ENCODE results near the gene GALNT15.

GALNT15 gene, protein sequence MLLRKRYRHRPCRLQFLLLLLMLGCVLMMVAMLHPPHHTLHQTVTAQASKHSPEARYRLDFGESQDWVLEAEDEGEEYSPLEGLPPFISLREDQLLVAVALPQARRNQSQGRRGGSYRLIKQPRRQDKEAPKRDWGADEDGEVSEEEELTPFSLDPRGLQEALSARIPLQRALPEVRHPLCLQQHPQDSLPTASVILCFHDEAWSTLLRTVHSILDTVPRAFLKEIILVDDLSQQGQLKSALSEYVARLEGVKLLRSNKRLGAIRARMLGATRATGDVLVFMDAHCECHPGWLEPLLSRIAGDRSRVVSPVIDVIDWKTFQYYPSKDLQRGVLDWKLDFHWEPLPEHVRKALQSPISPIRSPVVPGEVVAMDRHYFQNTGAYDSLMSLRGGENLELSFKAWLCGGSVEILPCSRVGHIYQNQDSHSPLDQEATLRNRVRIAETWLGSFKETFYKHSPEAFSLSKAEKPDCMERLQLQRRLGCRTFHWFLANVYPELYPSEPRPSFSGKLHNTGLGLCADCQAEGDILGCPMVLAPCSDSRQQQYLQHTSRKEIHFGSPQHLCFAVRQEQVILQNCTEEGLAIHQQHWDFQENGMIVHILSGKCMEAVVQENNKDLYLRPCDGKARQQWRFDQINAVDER

DNA sequence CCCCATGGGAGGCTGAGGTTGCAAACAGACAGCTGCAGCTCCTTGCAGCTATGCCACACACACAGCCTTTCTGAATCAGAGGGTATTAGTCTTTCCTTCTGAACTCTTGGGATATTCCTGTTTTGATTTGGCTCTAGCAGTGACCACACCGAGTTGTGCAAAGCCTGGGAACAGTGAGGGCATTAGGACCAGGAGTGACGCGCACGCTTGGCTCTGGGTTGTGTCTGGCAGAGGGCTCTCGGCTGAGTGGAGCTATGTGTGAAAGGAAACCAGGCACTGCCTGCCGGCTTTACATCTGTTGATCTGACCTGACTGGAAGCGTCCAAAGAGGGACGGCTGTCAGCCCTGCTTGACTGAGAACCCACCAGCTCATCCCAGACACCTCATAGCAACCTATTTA, at the start of gene GALNT15:
GALNT15 (plus strand) TSS at position 292 of the 400 bp plus-strand sequence. CDS start 472 bp downstream, outside the sequence.
- no peak for DNase-seq (ENCODE audit: low read depth in 1 of 2, low spot score in 1 of 2)

DNA sequence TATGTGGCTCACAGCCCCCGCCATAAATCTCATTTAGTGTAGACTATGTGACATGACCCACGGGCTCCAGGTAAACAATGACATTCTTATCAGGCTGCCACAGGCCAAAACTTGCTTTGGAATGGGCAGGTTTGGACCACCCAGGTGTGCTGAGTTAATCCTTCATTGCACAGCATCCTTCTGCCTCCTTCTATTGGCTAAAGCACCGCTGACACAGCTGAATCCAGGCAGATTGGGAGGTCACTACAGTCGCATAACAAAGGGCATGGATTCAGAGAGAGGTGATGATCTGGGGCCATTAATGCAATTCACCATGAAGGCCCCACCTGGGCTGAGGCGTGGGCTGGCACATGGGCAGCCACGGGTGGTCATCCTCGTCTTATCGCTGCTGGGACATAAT, 47.8 kb upstream of the GALNT15 start:
- no peak for DNase-seq (ENCODE audit: low read depth in 1 of 2, low spot score in 1 of 2)

DNA sequence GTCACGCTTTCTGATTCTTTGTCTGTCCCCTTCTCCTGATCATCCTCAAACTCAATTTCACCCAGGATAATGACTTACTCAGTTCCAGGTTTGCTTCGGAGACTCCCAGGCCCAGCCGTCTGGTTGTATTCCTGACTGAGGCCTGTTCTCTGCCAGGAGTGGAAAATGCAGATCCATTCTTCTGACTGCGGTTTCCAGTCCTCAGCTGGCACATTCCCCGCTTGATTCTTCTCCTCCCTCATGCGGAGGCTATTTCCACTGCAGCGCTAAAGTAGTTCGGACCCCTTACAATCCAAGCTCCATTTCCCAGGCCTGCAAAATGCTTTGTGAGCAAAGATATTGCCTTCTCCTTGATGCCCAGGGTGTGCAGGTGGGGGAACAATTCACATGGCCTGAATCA, 47.2 kb upstream of the GALNT15 start:
- DNase-seq (ENCODE audit: low read depth in 1 of 2, low spot score in 1 of 2): no peak

DNA sequence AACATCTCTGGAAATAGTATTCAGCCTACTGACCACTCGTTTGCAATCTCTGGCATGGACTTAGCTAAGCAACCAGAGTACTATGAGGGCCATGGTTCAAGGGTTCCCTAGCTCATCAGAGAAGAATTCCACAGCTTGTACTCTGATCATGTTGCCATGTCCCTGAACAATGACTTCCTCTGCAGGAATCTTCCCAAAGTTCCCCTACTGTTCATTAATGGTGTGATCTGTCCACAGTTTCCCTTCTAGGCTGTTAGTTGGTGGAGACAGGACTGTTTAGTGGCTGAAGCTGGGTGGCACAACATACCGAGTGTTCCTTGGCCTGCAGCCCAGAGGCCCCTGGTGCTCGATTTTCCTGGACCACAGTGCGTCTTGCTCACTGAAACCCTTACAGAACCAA, 44.4 kb upstream of the GALNT15 start:
- no peak for DNase-seq (ENCODE audit: low read depth in 1 of 2, low spot score in 1 of 2)

DNA sequence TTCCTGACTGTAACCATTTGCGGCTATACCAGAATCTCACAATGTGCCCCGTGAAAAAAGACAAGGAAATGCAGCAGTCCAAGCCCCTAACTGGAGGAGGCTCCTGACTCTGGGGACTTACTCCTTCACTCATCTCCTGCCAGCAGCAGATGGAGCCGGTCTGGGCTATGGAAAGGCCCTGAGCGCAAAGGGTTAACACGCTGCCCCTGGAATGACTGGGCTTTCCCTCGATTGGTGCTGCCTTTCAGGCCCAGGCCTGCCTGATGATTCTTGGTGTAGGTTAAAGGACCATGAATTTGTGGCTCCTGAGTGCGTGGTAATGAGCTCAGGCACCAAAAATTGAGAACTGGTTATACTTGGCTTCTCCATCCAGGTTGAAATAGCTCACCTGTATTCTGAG, 42.3 kb upstream of the GALNT15 start:
- no peak for DNase-seq (ENCODE audit: low read depth in 1 of 2, low spot score in 1 of 2)

DNA sequence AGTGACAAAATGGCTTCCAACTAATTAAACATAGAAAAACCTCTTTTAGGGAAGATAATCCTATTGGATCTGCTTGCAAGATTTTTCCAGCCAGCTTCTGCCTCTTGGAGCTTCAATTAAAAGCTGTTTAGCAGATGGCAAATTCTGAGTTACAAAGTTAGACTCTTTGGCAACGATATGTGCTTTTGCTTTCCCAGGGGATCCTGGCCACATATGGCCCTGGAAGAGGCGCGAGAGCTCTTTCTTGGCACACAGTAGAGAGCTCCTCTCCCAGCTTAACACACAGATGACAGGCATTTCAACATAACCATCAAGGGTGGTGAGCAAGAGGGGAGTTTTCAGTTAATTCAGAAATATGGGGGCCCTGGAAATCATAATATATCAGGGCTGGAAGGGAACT, 41.6 kb upstream of the GALNT15 start:
- DNase-seq (ENCODE audit: low read depth in 1 of 2, low spot score in 1 of 2): no peak

DNA sequence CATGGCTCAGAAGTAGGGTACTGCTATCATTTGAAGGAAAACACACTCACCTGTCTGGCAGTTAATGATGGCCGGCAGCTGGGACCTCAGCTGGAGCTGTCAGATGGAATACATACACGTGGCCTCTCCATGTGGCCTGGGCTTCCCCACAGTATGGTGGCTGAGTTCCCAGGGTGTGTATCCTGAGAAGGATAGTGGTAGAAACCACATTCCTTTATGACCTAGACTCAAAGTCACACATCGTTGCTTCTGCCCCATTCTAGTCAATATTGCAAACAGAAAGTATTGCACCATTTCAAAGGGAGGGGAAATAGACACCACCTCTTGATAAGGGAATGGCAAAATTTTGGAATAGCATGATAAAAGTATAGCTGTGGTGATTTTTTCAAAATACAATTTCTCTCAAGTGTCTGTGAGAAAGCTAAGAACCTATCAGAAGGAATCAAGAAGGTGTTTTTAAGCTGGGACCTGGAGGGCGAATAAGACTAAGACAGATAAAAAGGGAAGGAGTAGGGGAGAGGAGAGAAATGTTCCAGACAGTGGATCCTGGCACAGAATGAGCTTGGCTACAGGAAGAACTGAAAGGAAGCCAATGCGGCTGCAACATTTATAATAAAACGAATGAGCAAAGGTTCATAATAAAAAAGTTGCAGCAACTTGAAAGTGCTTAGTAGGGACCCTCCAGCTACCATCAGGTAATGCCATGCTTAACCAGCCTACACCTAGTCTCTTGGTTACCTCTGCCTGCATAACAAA, 40.1 kb upstream of the GALNT15 start:
- no peak for DNase-seq (ENCODE audit: low read depth in 1 of 2, low spot score in 1 of 2)

DNA sequence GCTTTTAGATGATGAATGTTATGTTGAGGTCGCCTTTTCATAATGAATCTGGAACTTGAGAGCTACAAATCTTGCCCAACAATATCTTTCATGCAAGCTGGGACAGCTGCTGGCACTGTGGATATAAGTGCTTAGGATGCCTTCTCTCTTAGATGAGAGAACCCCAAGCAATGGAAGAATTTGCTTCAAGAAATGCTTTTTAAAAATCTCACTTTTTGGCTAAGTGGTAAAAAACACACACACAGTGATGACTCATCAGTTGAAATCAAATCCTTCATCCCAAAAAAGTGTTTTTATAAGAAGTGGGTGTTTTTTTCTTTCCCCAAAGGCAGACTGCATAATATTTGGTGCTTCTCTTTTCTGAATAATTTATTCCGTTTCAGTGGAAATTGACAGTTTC, 38.4 kb upstream of the GALNT15 start:
- DNase-seq (ENCODE audit: low read depth in 1 of 2, low spot score in 1 of 2): no peak

DNA sequence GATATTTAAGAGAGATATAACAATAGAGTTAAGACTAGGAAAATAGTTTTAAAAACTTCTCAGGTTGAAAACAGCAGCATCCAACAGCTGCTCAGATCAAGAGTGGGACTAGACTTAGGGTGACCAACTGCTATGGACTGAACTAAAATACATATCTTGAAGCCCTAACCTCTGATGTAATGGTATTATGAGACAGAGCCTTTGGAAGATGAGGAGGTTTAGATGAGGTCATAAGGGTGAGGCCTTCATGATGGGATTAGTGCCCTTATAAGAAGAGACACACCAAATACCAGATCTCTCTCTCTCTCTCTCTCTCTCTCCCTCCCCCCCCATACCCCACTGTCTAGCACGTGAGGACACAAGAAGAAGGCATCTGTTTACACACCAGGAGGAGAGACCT, 37.4 kb upstream of the GALNT15 start:
- no peak for DNase-seq (ENCODE audit: low read depth in 1 of 2, low spot score in 1 of 2)

DNA sequence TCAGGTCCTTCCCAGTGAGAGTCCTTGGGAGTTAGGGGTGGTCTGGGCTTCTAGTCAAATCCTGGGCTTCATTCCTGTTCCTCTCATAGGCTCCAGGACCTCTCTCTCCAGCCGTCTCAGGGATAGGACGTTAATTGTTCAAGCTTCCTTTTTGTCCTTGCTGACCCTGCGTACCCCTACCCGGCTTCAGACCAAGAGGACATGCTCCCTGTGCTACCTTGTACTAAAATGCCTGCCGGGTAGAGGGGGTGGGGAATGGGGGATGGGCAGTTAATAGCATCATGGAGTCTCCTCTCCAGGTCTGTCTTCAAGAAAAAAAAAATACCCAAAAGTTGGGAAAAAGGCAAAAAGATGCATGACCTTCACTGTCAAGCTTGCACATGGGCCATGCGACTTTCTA, 36.5 kb upstream of the GALNT15 start:
- no peak for DNase-seq (ENCODE audit: low read depth in 1 of 2, low spot score in 1 of 2)

DNA sequence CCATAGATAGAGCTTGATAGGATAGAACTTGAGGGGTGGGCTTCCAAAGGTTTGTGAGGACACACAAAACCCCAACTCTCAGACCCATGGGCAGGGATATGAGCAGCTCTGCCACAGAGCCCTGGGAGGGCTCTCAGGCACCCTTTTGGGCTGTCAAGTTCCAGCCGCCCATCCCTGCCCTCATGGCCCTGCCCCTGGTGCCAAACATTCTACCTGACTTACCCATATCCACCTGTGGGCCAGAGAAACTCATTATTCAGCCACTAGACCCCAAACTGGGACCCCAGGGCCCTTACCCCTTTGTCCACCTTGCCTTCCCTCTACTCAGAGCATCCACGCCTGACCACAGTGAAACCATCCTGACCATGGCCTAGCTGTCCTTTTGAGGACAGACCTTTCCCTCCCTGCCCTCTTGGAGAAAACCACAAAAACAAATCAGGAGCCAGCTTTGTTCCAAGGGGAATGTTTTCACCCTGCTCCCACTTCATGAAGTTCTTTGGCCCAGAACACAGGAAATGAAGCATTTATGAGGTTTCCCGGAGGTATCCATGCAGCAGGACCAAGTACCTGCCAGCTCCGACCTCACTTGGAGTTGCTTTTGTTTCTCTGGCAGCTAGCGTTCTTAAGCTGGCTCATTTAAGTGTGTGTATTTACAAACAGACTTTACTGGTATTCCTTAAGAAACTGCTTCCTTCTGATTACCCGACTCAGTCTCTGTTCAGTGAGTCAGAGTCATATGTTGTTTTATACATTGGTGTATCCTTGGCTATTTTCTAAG, 34.2 kb upstream of the GALNT15 start:
- DNase-seq (ENCODE audit: low read depth in 1 of 2, low spot score in 1 of 2): no peak

DNA sequence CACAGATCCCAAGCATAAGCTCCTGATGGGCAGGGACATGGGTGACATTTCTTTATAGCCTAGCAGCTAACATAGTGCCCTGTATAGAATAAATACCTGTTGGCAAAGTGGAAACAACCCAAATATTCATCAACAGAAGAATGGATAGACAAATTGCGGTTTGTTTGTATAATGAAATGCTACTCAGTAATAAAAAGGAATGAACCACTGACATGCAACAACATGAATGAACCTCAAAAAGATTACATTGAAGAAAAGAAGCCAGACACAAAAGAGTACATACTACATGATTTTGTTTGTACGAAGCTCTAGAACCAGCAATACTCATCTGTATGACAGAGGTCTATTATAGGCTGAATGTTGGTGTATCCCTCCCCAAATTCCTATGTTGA, 33.6 kb upstream of the GALNT15 start:
- DNase-seq (ENCODE audit: low read depth in 1 of 2, low spot score in 1 of 2): no peak

DNA sequence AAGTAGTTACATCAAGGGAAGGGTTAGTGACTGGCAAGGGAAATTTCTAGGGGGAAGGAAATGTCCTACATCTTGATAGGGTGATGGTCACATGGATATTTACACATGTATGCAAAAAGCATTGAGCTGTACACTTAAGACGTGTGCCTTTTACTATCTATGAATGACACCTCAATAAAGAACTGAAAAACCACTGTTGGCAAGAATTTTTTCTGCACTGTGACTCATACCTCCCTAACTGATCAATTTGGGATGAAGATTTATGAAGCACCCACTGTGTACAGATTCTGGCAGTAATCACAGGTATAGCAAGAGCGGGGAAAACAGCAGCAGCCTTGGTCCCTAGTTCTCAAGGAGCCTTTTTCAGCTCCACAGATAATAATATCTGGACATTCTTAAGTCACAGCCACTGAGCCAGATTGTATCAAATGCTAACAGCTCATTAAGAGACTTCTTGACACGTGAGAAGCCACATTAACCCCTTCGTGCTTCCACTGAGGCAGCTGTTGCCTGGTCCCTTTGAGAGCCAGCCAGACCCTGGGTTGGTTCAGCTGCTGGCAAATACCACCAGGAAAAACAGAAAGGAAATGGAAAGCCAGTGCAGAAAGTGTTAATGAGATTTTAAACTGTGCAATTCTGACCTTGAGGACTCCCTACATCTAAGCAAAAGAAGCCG, 32.0 kb upstream of the GALNT15 start:
- DNase-seq (ENCODE audit: low read depth in 1 of 2, low spot score in 1 of 2): no peak

DNA sequence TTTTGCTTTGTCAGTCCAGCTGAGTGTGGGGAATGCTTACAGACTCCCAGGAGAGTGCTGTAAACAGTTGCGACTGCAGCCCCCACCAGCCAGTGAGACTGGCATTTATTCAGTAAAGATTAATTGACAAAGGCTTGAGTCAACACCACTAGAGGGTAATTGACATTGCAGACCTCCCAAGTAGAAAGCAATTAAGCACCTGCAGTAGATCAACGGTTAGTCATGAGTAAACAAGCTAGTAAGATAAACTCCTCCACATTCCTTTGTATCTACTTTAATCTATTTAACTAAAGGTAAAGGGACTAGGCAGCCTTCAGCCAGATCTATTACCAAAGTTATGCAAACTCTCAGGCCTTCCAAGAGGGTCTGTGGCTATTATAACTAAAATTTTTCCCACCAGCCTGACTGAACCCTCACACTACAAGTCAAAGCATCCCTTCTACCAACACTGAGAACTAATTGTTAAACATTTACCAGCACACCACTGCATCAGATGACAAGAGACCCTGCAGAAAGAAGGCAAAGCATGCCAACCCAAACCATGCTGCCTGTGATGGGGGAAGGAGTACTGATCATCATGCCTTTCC, 30.5 kb upstream of the GALNT15 start:
- no peak for DNase-seq (ENCODE audit: low read depth in 1 of 2, low spot score in 1 of 2)

DNA sequence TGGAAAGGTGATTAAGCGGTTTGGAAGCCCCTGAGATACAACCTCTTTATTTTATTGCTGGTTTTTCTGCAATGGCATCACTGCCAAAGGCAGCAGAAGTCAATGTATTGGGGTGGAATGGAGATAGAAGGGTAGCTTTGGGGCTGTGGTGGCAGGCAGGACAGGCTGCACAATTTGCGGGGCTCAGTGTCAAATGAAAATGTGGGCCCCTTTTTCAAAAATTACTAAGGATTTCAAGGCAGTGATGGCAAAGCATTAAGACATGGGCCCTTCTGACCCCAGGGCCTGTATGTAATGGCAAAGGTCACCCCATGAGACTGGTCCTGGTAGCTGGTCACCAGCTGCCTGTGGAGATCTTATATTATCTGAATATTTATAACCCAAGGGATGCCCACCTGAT, 29.3 kb upstream of the GALNT15 start:
- no peak for DNase-seq (ENCODE audit: low read depth in 1 of 2, low spot score in 1 of 2)

DNA sequence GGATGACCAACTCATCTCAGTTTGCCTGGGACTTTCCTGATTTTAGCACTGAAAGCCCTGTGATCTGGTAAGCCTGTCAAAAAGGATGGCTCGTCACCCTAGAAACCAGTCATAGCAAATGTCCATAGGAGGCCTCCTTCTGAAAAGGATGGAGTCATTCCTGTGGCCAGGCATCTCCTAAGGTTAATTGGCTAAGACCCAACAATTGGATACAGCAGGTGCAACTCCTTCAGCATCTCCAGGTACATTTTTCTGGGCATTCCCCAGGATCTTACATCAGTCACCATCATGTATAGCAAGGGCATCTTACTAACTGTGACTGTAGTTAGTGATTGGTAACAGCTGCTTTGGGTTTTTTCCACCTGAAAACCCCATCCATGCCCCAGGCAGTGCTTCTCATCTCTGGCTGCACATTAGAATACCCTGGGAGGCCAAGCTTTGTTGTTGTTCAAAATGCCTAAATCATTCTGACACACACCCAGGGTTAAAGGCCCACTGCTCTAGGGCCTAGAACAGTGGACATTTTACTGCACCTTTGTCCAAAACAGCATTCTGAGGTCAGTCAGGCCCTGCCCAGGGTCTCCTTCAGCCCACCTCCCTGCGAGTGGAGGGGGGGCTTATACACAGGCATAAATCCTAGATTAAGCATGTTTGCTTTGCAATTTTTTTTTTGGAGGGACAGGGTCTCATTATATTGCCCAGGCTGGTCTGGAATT, 28.3 kb upstream of the GALNT15 start:
- no peak for DNase-seq (ENCODE audit: low read depth in 1 of 2, low spot score in 1 of 2)

DNA sequence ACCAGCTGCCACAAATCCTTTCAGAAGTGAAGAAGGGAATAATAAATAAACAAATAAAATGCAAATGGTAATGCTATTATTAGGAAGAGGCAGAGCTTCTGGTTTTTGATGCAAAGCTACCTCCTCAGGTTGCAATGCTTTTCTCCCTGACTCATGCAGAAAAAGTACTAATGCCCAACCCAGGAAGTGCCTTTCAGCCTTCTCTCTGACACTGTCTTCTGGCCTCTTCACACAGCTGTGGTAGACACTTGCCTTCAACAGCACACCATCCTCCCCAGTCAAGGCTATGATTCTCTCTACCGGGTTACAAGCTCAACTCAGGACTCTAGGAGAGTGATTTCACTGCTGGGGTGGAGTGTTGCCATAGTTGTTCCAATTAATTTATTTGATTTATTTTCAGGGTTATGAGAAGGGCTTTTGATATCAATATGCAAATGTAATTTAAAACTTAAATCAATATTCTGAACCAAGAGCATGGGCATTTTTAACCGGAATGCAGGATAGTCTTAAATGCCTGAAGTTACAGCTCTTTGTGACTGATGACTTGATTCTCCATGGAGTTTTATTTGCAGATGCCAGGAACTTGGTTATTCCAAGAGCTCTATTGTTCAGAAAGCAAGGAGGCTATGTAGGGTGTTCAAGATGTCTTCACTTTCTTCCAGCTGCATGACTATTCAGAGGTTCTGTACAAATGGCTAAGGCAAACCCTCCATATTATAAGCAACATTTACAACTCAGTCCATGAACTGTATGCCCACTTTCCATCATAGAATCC, 27.1 kb upstream of the GALNT15 start:
- DNase-seq (ENCODE audit: low read depth in 1 of 2, low spot score in 1 of 2): no peak

DNA sequence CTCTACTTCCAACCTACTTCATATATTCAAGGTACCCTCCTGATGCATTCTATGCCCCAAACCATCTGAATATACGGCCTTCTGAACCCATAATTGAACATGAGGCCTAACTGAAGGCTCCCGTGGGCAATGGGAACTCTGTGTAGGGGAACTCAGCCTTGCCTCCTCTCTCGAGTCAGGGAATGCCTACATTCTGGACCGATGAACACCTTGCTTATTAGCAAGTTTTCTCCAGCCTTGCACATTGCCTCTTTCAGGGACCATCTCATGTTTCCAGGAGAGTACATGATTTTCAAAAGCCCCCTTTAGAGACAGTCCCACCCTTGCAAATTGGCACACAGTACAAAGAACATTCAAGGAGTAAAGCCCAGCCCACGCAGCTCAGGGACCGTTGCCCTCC, 26.3 kb upstream of the GALNT15 start:
- no peak for DNase-seq (ENCODE audit: low read depth in 1 of 2, low spot score in 1 of 2)

DNA sequence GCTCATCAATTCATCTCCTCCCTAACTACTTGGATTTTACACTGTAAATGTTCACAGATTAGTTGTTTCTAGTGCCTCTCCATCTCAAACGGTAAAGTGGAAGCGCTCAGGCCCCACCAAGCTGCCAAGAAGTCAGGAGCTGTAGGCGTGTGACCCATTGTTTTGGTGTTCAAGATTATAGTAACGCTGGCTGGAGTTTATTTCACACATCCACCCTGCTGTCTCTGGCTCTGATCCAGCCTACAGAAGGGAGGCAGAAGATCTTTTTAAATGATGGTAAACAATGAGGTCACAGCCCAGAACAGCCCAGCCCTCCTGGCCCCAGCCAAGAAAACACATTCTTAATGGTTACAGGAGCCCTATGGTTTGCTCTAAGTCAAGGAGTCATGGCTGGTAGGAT, 25.7 kb upstream of the GALNT15 start:
- DNase-seq (ENCODE audit: low read depth in 1 of 2, low spot score in 1 of 2): no peak
